Left lung (tissue), 10 donors: ENCODE results near the gene MAST1. TPM values are rescaled to one million over a fixed set of nuclear protein-coding genes. Genes with fewer than 3 reads are reported as not detected.

Experiments
- ATAC-seq: fragments of 200-7000 bp; cut with Tn5 transposase; one replicate; pipeline ENCODE4 v1.9.1; 2020; ENCODE audit warnings: moderate library complexity
- DNase-seq, 4 donors: peaks; one replicate each; pipeline ENCODE4 v3.0.0-alpha.2; 2013 to 2020
- H3K27ac ChIP-seq, 2 donors: fragments of 200-600 bp; sonication (generic) in 1 of 2; one replicate each; pipeline versions ENCODE4 v1.5.0 to v1.8.0; 2020 to 2021
- H3K27me3 ChIP-seq, 2 donors: fragments of 200-600 bp; sonication (generic) in 1 of 2; one replicate each; pipeline versions ENCODE4 v1.5.0 to v1.8.0; 2020 to 2021
- H3K36me3 ChIP-seq, 2 donors: fragments of 200-600 bp; sonication (generic) in 1 of 2; one replicate each; pipeline versions ENCODE4 v1.5.0 to v1.8.0; 2020 to 2021
- H3K4me1 ChIP-seq, 2 donors: fragments of 200-600 bp; one replicate each; pipeline ENCODE4 v1.8.0; 2021
- H3K4me3 ChIP-seq, 2 donors: fragments of 200-600 bp; sonication (generic) in 1 of 2; one replicate each; pipeline versions ENCODE4 v1.5.0 to v1.8.0; 2020 to 2021; ENCODE audit warnings: mild to moderate bottlenecking in 1 of 2
- H3K9me3 ChIP-seq, 2 donors: fragments of 200-600 bp; sonication (generic) in 1 of 2; one replicate each; pipeline versions ENCODE4 v1.5.0 to v1.8.0; 2020 to 2021
- CTCF ChIP-seq, 2 donors: fragments of 200-600 bp; sonication (generic) in 1 of 2; IDR thresholded peaks; one replicate each; pipeline versions ENCODE4 v1.5.0 to v1.8.0; 2021; ENCODE audit warnings: antibody characterized with exemption in 2 of 2
- intact Hi-C, 2 donors: fragments of 100-400 bp; cut with DNase I; formaldehyde crosslinking; loops; one replicate each; pipeline versions ENCODE4 v1.11.2 to v1.14.2; 2022
- polyA plus RNA-seq, 6 donors: library from polyadenylated mRNA; unstranded; fragments of 120-200 nt; gene quantifications; one replicate each; pipeline ENCODE4 v1.2.1, GENCODE V29; 2013; ENCODE audit not compliant: insufficient read length in 6 of 6
- total RNA-seq, 2 donors: library from RNA; stranded (reverse); fragmentation: NEBNext Ultra II Directional; extraction: Animal tissue kit (Norgen Biotek cat#: 25700); gene quantifications; one replicate each; pipeline ENCODE4 v1.2.1, GENCODE V29; 2021
- donor health status: DM: no; HTN: yes; CAD: no.
- donor health status: DM: no; HTN: no; CAD: no.

MAST1 gene
- total and polyA plus RNA-seq, 8 donors: 0.15 to 2.4 (median 1.5) TPM

- ATAC-seq (peak; percentile 93), DNase-seq (peak; percentile 75 to 92 (median 80))
- Histone ChIP-seq H3K27me3 (peaks cover 0 to 25% of the 10 kb centered on the region in 2 donors), H3K4me3 (peak within 1 kb of the TSS; percentile 76 to 90), H3K9me3 (no peaks in the 10 kb centered on the region), H3K4me1 (peaks cover 18 to 34% of the 10 kb centered on the region in 2 donors), H3K27ac (peak within 1 kb of the TSS; percentile 19 to 63), H3K36me3 (peaks cover 0 to 17% of the 10 kb centered on the region in 2 donors)
- TF ChIP-seq CTCF (IDR thresholded peaks at IDR 0.05): no peak
- intact Hi-C loops: loop anchor here in 1 of 2 donors (5.0 kb wide), 1 partner anchor 34 kb away; no protein-coding TSS in a partner anchor
These were observed 36.6 kb upstream of the MAST1 start, which contains the start of the genes PRDX2 and THSD8 for GRCh38 chr19:12801466-12802266. PRDX2 (minus strand) TSS chr19:12801800; CDS start chr19:12801261, 539 bp downstream. THSD8 (plus strand) TSS chr19:12802069; CDS start chr19:12802072, 3 bp downstream.

GRCh38 chr19:12802267-12803106, 35.8 kb upstream of the MAST1 start:
- DNase-seq (peak in 1 of 4 donors; percentile 72), ATAC-seq (peak; percentile 3)
- no peak for TF ChIP-seq CTCF (IDR thresholded peaks at IDR 0.05)
- no peaks in the 10 kb centered on the region for H3K9me3 ChIP-seq
- H3K4me1 ChIP-seq: peaks cover 22 to 42% of the 10 kb centered on the region in 2 donors
- peaks cover 0 to 25% of the 10 kb centered on the region in 2 donors for H3K27me3 ChIP-seq
- peaks cover 0 to 17% of the 10 kb centered on the region in 2 donors for H3K36me3 ChIP-seq
- H3K27ac ChIP-seq: peak overlapping the region in 1 of 2 donors; percentile 19
- intact Hi-C loops: loop anchor here in 1 of 2 donors (5.0 kb wide), 1 partner anchor 35 kb away; no protein-coding TSS in a partner anchor
- peak overlapping the region; percentile 76 to 90 for H3K4me3 ChIP-seq

- H3K9me3 ChIP-seq: no peaks in the 10 kb centered on the region
- H3K27ac ChIP-seq: no peak overlapping the region
- peaks cover 0 to 25% of the 10 kb centered on the region in 2 donors for H3K27me3 ChIP-seq
- H3K36me3 ChIP-seq: peaks cover 0 to 9% of the 10 kb centered on the region in 2 donors
- peaks cover 22 to 42% of the 10 kb centered on the region in 2 donors for H3K4me1 ChIP-seq
- TF ChIP-seq CTCF (IDR thresholded peaks at IDR 0.05): no peak
- intact Hi-C loops: loop anchor here in 1 of 2 donors (5.0 kb wide), 1 partner anchor 37 kb away; no protein-coding TSS in a partner anchor
- DNase-seq (peak in 1 of 4 donors; percentile 76), ATAC-seq (no peak)
- no peak overlapping the region for H3K4me3 ChIP-seq
These were observed 34.3 kb upstream of the MAST1 start for GRCh38 chr19:12804051-12804450.

- ATAC-seq (peak; percentile 91), DNase-seq (peak; percentile 82 to 98 (median 93))
- intact Hi-C loops: no loop called here
- H3K4me3 ChIP-seq: peak within 1 kb of the TSS; percentile 57 to 77
- no peaks in the 10 kb centered on the region for H3K9me3 ChIP-seq
- TF ChIP-seq CTCF (IDR thresholded peaks at IDR 0.05): peak in 1 of 2 donors; percentile 14
- H3K4me1 ChIP-seq: peaks cover 16 to 25% of the 10 kb centered on the region in 2 donors
- peak within 1 kb of the TSS in 1 of 2 donors; percentile 74 for H3K27ac ChIP-seq
- no peaks in the 10 kb centered on the region for H3K36me3 ChIP-seq
- peaks cover 0 to 17% of the 10 kb centered on the region in 2 donors for H3K27me3 ChIP-seq
These were observed 31.9 kb upstream of the MAST1 start, which contains the start of gene RNASEH2A for GRCh38 chr19:12806242-12807081. RNASEH2A (plus strand) TSS chr19:12806584; CDS start chr19:12806674, 90 bp downstream.
